GM10266 (cell line): Measurements from ENCODE around the gene SLC25A24.

Source experiments
- DNase-seq: peaks from one replicate; pipeline ENCODE4 v3.0.0; 2012; ENCODE audit errors: extremely low spot score
- TF ChIP-seq, protein P1 (sequence below): IDR thresholded peaks from 2 replicates; pipeline ENCODE4 v1.5.1; 2012; ENCODE audit warnings: mild to moderate bottlenecking, low read depth; ENCODE audit not compliant: control insufficient read depth, insufficient read depth; ENCODE audit errors: missing control alignments

The SLC25A24 gene

DNA sequence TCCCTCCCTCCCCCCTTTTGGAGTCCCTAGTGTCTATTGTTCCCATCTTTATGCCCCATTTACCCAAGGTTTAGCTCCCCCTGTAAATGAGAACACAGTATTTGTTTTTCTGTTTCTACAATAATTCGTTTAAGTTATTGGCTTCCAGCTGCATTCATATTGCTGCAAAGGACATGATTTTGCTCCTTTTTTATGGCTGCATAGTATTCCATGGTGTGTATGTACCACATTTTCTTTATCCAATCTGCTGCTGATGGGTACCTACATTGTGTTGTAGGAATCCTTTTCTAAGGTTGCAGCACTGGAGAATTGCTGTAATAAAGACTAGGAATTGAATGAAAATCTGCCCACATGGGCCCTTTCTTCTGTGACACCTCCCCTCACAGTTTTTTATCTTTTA lies 6.8 kb downstream of the SLC25A24 start:
- TF ChIP-seq, protein P1, sequence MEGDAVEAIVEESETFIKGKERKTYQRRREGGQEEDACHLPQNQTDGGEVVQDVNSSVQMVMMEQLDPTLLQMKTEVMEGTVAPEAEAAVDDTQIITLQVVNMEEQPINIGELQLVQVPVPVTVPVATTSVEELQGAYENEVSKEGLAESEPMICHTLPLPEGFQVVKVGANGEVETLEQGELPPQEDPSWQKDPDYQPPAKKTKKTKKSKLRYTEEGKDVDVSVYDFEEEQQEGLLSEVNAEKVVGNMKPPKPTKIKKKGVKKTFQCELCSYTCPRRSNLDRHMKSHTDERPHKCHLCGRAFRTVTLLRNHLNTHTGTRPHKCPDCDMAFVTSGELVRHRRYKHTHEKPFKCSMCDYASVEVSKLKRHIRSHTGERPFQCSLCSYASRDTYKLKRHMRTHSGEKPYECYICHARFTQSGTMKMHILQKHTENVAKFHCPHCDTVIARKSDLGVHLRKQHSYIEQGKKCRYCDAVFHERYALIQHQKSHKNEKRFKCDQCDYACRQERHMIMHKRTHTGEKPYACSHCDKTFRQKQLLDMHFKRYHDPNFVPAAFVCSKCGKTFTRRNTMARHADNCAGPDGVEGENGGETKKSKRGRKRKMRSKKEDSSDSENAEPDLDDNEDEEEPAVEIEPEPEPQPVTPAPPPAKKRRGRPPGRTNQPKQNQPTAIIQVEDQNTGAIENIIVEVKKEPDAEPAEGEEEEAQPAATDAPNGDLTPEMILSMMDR = no peak
- no peak for DNase-seq

DNA sequence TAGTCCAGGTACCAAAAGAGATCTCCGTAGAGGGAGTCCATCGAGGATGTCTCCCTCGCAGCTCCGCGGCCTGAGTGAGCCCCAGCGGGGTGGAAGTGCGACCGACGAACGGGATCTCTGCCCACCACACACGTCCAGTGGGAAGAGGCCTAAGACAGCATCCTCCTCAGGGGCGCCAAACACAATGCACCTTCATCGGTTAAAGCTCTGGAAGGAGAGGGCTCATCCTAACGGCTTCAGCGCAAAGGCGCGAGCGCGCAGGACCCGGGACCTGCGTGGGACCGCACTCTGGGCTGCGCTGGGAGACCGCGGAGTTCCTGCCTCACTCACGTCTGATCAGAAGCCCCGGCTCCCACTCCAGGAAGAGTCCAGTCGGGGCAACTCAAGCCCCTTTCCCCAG lies 7.6 kb downstream of the SLC25A24 start:
- TF ChIP-seq, protein P1 = no peak
- no peak for DNase-seq

- DNase-seq = no peak
- TF ChIP-seq, protein P1 = no peak
Measured at GRCh38 chr1:108190686-108191416, 9.3 kb downstream of the SLC25A24 start.

GRCh38 chr1:108190001-108190634 lies 10.0 kb downstream of the SLC25A24 start:
- DNase-seq = no peak
- TF ChIP-seq, protein P1 = no peak

DNA sequence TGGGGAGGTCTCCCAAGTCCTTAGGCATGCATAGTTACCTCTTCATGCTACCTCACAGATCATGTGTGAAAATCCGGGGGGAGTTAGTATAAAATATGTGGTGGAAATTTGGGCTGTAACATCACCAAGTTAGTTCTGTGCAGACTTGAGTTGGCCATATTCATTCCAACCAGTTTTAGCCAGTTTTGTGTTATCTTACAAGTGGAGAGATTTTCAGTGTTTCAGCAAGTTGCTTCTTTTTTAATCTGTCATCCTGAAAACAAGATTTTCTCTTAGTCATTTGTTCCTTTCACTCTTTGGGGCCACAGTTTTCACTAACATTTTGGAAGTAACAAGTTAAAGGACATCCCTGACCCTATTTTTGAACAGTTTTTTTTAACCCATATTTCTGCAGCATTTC lies 11.3 kb downstream of the SLC25A24 start:
- TF ChIP-seq, protein P1 = no peak
- no peak for DNase-seq

DNA sequence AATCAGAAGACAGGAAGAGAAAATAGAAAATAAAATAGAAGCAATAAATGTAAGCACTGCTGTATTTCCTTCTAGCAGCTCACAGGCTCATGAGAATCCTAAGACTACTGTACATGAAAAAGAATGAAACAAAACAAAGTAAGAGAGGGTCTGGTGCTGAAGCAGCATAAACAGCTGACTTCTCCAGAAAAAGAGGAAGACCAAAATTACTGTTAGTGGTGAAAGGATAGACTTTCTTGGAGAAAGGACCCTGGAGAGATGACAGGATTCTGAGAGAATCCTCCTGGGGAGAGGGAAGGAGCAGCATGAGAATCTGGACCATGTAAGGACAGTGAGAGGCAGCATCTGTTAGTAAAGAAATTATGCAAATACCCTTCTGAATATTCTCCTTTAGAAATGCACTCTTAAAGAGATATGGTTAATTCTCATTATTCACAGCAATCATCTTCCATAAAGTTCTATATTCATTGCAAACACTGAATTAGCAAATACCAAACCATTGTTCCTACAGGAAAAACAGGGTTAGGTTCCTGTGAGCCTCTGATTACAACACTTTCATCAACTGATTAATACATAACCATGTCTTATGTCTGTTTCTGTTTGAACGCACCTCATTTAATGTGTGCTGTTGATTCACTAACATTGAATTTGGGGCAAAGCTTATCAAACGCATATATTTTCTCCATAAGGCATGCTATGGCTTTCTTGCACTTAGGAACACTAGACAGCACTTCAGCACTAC lies 17.0 kb downstream of the SLC25A24 start:
- TF ChIP-seq, protein P1 = no peak
- DNase-seq = no peak
